ENCODE data around the gene SHISA4. TPM values are rescaled to one million over a fixed set of nuclear protein-coding genes. Genes with fewer than 3 reads are reported as not detected.

The SHISA4 gene
- total and polyA plus RNA-seq, 7 donors = 74.8 to 264 (median 148) TPM

DNA sequence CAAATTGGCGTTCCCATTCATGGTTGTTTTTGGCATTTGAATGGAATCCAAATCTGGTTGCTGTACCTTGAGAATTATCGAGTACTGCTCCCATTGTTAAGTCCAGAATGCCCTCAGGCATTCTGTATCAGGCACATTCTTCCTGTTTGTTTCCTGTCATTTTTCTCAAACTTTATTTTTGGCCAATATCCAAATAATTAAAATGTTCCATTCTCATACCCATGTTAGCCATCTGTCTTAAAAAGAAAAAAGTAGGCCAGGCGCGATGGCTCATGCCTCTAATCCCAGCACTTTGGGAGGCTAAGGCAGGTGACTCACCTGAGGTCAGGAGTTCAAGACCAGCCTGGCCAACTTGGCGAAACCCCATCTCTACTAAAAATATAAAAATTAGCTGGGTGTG is 29.3 kb upstream of the SHISA4 start:
- intact Hi-C loops (cut with DNase I) = no loop called here
- TF ChIP-seq, protein P1, sequence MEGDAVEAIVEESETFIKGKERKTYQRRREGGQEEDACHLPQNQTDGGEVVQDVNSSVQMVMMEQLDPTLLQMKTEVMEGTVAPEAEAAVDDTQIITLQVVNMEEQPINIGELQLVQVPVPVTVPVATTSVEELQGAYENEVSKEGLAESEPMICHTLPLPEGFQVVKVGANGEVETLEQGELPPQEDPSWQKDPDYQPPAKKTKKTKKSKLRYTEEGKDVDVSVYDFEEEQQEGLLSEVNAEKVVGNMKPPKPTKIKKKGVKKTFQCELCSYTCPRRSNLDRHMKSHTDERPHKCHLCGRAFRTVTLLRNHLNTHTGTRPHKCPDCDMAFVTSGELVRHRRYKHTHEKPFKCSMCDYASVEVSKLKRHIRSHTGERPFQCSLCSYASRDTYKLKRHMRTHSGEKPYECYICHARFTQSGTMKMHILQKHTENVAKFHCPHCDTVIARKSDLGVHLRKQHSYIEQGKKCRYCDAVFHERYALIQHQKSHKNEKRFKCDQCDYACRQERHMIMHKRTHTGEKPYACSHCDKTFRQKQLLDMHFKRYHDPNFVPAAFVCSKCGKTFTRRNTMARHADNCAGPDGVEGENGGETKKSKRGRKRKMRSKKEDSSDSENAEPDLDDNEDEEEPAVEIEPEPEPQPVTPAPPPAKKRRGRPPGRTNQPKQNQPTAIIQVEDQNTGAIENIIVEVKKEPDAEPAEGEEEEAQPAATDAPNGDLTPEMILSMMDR (IDR thresholded peaks at IDR 0.05) = no peak
- Histone ChIP-seq H3K27me3 (ENCODE audit: insufficient read depth in 3 of 3, low read length in 2 of 3) (no peaks in the 10 kb centered on the region), H3K4me1 (no peaks in the 10 kb centered on the region), H3K27ac (no peak overlapping the region), H3K4me3 (no peak overlapping the region), H3K36me3 (ENCODE audit: insufficient read depth in 1 of 2, low read depth in 1 of 2) (peaks cover 12 to 100% of the 10 kb centered on the region in 2 donors), H3K9me3 (no peaks in the 10 kb centered on the region)
- DNase-seq (no peak), ATAC-seq (no peak)
- 76 to 88% (median 78%) methylated on average over 5 of the region's 5 CpGs for WGBS, 3 donors

GRCh38 chr1:201861448-201861847 is 27.2 kb upstream of the SHISA4 start:
- ATAC-seq = no peak
- H3K4me3 ChIP-seq = no peak overlapping the region
- 93 to 94% (median 94%) methylated on average over 7 of the region's 7 CpGs for WGBS, 3 donors

GRCh38 chr1:201870397-201870796 is 18.3 kb upstream of the SHISA4 start:
- TF ChIP-seq, protein P1 (IDR thresholded peaks at IDR 0.05) = no peak
- Histone ChIP-seq H3K4me3 (no peak overlapping the region), H3K9me3 (no peaks in the 10 kb centered on the region), H3K36me3 (ENCODE audit: insufficient read depth in 1 of 2, low read depth in 1 of 2) (peaks cover 23 to 100% of the 10 kb centered on the region in 2 donors), H3K27ac (no peak overlapping the region), H3K27me3 (ENCODE audit: insufficient read depth in 3 of 3, low read length in 2 of 3) (no peaks in the 10 kb centered on the region), H3K4me1 (no peaks in the 10 kb centered on the region)
- WGBS, 3 donors = 96 to 99% (median 97%) methylated on average over 10 of the region's 10 CpGs
- intact Hi-C loops (cut with DNase I) = no loop called here
- ATAC-seq = no peak
- DNase-seq = no peak

More at GRCh38 chr1:201861448-201861847, 27.2 kb upstream of the SHISA4 start:
- Histone ChIP-seq H3K9me3 (no peaks in the 10 kb centered on the region), H3K36me3 (ENCODE audit: insufficient read depth in 1 of 2, low read depth in 1 of 2) (peaks cover 7 to 100% of the 10 kb centered on the region in 2 donors), H3K4me1 (no peaks in the 10 kb centered on the region), H3K27me3 (ENCODE audit: insufficient read depth in 3 of 3, low read length in 2 of 3) (no peaks in the 10 kb centered on the region), H3K27ac (no peak overlapping the region)
- intact Hi-C loops (cut with DNase I) = no loop called here
- TF ChIP-seq, protein P1 (IDR thresholded peaks at IDR 0.05) = no peak
- no peak for DNase-seq

DNA sequence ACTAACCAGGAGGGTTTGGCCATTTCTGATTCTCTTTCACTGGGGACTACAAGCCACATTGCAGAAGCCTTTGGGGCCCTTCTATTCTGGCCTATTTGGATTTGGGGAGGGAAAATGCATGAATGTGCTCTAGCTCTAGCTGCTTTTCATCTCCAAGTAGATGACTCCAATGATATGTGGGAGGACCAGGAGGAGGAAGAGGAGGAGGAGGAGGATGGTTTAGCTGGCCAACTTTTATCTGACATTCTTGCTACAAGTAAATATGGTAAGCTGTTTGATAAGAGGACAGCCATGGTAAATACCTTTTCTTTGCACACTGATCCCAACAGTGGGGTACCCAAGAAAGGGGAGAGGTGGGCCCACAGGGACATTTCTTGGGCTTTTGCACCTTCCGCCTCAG is 14.0 kb upstream of the SHISA4 start:
- intact Hi-C loops (cut with DNase I) = loop anchor here (5.0 kb wide), 1 partner anchor 98 kb away; no protein-coding TSS in a partner anchor

More for the DNA sequence above, 14.0 kb upstream of the SHISA4 start:
- H3K36me3 ChIP-seq (ENCODE audit: insufficient read depth in 1 of 2, low read depth in 1 of 2) = peaks cover 18 to 68% of the 10 kb centered on the region in 2 donors
- DNase-seq (no peak), ATAC-seq (no peak)
- H3K9me3 ChIP-seq = no peaks in the 10 kb centered on the region
- H3K27me3 ChIP-seq (ENCODE audit: insufficient read depth in 3 of 3, low read length in 2 of 3) = no peaks in the 10 kb centered on the region
- WGBS, 3 donors = 94 to 100% (median 97%) methylated on average over 1 of the region's 1 CpG
- H3K4me3 ChIP-seq = no peak overlapping the region
- H3K27ac ChIP-seq = no peak overlapping the region
- TF ChIP-seq, protein P1 (IDR thresholded peaks at IDR 0.05) = no peak
- peaks cover 18% of the 10 kb centered on the region for H3K4me1 ChIP-seq
